Right atrium auricular region (tissue), 2 donors: Measurements from ENCODE around the gene RNF40. TPM values are rescaled to one million over a fixed set of nuclear protein-coding genes. Genes with fewer than 3 reads are reported as not detected.

ENCODE experiments used
- DNase-seq: peaks from one replicate; pipeline ENCODE4 v3.0.0-alpha.2; 2019; ENCODE audit warnings: low spot score
- H3K27ac ChIP-seq, 2 donors: fragments of 200-600 bp; sonication (generic); 1 replicate in 1 of 2; 2 replicates in 1 of 2; pipeline ENCODE4 v1.5.1; 2016 to 2019
- H3K27me3 ChIP-seq, 2 donors: fragments of 200-600 bp; sonication (generic); one replicate each; pipeline versions ENCODE4 v1.5.1 to v1.6.0; 2017 to 2019
- H3K36me3 ChIP-seq: fragments of 200-600 bp; sonication (generic); one replicate; pipeline ENCODE4 v1.5.1; 2016
- H3K4me1 ChIP-seq, 2 donors: fragments of 200-600 bp; sonication (generic); one replicate each; pipeline versions ENCODE4 v1.5.1 to v1.6.0; 2017 to 2019
- H3K4me3 ChIP-seq, 2 donors: fragments of 200-600 bp; sonication (generic); 1 replicate in 1 of 2; 2 replicates in 1 of 2; pipeline ENCODE4 v1.5.1; 2017 to 2019; ENCODE audit warnings: mild to moderate bottlenecking in 1 of 2, moderate library complexity in 1 of 2
- H3K9me3 ChIP-seq, 2 donors: fragments of 200-600 bp; sonication (generic); one replicate each; pipeline ENCODE4 v1.5.1; 2019
- total RNA-seq, 2 donors: library from RNA; depleted of rRNA; stranded (reverse); fragments of >200 nt; gene quantifications; one replicate each; pipeline ENCODE4 v1.1.0, GENCODE V29; 2016
- TF ChIP-seq, protein P1 (sequence below), 2 donors: fragments of 200-600 bp; sonication (generic); IDR thresholded peaks; one replicate each; pipeline ENCODE4 v1.5.1; 2019; ENCODE audit warnings: antibody characterized with exemption in 2 of 2

RNF40 gene
- total RNA-seq, 2 donors from 2014 or later, result 48.5 to 59.5 TPM

DNA sequence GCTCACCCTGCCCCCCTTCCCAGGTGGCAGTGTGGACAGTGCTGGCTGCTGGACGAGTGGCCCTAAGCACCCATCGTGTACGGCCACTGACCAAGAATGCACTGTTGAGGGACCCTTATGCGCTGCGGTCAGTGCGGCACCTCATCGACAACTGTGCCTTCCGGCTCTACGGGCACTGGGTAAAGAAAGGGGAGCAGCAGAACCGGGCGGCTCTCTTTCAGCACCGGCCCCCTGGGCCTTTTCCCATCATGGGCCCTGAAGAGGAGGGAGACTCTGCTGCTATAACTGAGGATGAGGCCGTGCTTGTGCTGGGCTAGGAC is 5.4 kb upstream of the RNF40 start:
- Histone ChIP-seq H3K9me3 (no peaks in the 10 kb centered on the region), H3K27me3 (no peaks in the 10 kb centered on the region), H3K36me3 (peaks cover 25% of the 10 kb centered on the region), H3K4me3 (no peak overlapping the region), H3K27ac (no peak overlapping the region), H3K4me1 (peaks cover 0 to 10% of the 10 kb centered on the region in 2 donors)
- no peak for DNase-seq
- TF ChIP-seq, protein P1, sequence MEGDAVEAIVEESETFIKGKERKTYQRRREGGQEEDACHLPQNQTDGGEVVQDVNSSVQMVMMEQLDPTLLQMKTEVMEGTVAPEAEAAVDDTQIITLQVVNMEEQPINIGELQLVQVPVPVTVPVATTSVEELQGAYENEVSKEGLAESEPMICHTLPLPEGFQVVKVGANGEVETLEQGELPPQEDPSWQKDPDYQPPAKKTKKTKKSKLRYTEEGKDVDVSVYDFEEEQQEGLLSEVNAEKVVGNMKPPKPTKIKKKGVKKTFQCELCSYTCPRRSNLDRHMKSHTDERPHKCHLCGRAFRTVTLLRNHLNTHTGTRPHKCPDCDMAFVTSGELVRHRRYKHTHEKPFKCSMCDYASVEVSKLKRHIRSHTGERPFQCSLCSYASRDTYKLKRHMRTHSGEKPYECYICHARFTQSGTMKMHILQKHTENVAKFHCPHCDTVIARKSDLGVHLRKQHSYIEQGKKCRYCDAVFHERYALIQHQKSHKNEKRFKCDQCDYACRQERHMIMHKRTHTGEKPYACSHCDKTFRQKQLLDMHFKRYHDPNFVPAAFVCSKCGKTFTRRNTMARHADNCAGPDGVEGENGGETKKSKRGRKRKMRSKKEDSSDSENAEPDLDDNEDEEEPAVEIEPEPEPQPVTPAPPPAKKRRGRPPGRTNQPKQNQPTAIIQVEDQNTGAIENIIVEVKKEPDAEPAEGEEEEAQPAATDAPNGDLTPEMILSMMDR (IDR thresholded peaks at IDR 0.05), result no peak

DNA sequence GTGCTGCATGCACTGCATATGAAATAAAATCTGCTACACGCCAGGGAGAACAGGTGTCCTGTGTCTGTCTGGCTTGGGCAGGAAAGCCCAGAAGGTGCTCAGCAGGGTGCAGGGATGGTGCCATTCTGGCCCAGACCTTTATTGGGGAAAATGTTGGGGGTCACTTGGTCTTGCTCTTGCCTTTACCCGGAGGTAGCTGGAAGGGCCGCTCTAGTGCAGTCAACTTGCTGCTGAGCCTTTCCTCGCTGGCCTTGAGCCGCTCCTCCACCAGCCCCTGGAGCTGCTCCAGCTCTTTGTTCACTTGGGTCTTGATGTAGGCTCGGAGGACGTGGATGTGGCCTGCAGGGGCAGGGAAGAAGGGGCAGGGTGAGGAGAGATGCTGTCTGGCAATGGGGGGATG is 4.8 kb upstream of the RNF40 start:
- DNase-seq, result no peak
- H3K9me3 ChIP-seq, result no peaks in the 10 kb centered on the region
- H3K27ac ChIP-seq, result no peak overlapping the region
- TF ChIP-seq, protein P1 (IDR thresholded peaks at IDR 0.05), result no peak
- H3K36me3 ChIP-seq, result peaks cover 25% of the 10 kb centered on the region
- no peak overlapping the region for H3K4me3 ChIP-seq
- no peaks in the 10 kb centered on the region for H3K27me3 ChIP-seq
- H3K4me1 ChIP-seq, result peaks cover 0 to 10% of the 10 kb centered on the region in 2 donors

DNA sequence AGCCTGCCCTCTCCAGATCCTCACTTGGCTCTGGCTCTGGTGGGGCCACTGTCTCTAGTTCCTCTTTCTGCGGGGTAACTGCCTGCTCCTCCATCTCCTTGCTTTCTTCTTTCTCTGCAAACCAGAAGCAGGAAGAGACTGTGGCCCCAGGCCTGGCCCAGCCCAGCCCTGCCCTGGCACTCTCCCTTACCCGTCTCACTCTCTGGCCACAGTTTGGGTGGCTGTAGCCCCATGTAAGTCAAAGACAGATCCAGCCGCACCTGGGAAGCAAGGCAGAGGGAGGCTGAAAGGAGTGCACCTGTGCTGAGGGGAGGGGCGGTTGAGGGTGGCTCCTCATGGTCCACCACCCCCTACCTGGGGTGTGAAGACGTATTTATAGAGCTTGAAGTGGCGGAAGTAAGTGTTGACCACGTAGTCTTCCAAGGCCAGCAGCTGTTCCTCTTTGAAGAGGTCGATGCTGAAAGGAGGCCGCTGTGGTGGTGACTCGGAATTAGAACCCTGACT is 3.1 kb upstream of the RNF40 start:
- peaks cover 26% of the 10 kb centered on the region for H3K36me3 ChIP-seq
- H3K27ac ChIP-seq, result no peak overlapping the region
- H3K9me3 ChIP-seq, result no peaks in the 10 kb centered on the region
- H3K4me3 ChIP-seq, result no peak overlapping the region
- TF ChIP-seq, protein P1 (IDR thresholded peaks at IDR 0.05), result no peak
- peaks cover 0 to 26% of the 10 kb centered on the region in 2 donors for H3K4me1 ChIP-seq
- no peaks in the 10 kb centered on the region for H3K27me3 ChIP-seq
- DNase-seq, result no peak

DNA sequence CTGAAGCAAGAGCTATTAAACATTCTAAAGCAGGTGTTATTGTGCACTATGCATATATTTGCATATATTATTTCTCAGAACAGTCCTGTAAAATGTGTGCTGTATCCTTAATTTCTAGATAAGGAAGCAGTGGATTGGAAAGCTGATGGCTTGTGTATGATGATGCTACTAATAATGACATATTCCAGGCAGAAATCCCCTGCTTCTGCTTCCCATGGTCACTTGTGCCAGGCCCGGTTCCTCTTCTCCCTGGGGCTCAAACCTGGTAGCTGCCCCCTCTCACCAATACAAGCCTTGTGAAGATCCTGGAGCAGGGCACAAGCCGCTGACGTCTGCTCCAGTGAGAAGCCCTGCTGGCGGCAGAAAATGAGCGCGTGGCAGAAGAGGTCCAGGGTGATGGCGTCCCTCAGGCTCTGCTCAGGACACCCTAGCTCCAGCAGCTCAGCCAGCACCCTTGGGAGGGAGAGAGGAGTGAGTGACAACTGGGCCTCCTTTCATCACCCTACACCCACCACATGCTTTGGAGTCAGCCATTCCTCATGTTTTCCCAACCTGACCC is 2.0 kb upstream of the RNF40 start:
- Histone ChIP-seq H3K9me3 (no peaks in the 10 kb centered on the region), H3K4me3 (no peak overlapping the region), H3K4me1 (peaks cover 0 to 28% of the 10 kb centered on the region in 2 donors), H3K27ac (no peak overlapping the region), H3K27me3 (no peaks in the 10 kb centered on the region), H3K36me3 (peaks cover 28% of the 10 kb centered on the region)
- DNase-seq, result no peak
- TF ChIP-seq, protein P1 (IDR thresholded peaks at IDR 0.05), result no peak

DNA sequence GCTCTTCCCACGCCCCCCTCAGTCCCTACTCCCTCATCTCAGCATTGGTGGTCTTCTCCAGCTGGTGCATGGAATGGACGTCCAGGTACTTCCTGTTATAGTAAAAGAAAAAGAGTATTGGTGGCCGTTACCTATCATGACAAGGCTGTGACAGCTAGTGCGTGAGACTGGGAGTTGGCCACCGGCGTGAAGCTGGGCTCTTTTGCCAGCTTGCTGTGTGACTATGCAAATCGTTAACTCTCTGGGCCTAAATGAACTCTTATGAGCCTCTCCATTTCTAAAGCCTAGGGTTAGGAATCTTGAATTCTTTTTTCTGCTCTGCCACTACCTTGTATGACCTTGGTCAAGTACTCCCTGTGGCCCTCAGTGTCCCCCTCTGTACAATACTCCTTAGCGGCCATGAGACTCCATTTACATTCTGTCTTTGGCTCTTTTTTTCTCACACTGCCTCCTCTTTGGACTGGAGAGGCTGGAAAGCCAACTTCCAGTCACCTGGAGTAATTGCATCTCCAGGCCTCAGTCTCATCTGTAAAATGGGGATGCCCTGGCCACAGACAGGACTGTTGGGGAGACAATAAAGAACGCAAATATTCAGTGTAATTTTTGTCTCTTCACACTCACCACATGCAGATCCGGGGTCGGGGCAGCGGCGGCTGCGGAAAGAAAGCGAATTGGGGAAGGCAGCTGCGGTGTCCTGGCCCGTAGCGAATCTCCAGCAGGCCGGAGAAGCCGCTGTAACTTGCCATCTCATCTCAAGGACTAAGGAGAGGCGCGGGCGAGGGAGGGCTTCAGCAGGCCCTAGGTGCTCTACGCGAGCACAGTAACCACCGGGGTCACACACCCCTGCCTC is 1.3 kb upstream of the RNF40 start:
- Histone ChIP-seq H3K27me3 (no peaks in the 10 kb centered on the region), H3K9me3 (no peaks in the 10 kb centered on the region), H3K36me3 (peaks cover 35% of the 10 kb centered on the region), H3K4me3 (peak overlapping the region; percentile 81 to 90), H3K4me1 (peaks cover 0 to 28% of the 10 kb centered on the region in 2 donors), H3K27ac (peak overlapping the region in 1 of 2 donors; percentile 94)
- TF ChIP-seq, protein P1 (IDR thresholded peaks at IDR 0.05), result no peak
- no peak for DNase-seq
